ENCODE data around the gene ZNF516.

GRCh38 chr18:76503649-76504386, 8.8 kb upstream of the ZNF516 start:
- TF ChIP-seq CTCF (IDR thresholded peaks at IDR 0.05; ENCODE audit: insufficient read depth, low read length) (no peak), POLR2AphosphoS5 (IDR thresholded peaks at IDR 0.05; ENCODE audit: low read depth) (peak; percentile 59)
